Measurements from ENCODE around the gene PIK3R2.

PIK3R2 gene

DNA sequence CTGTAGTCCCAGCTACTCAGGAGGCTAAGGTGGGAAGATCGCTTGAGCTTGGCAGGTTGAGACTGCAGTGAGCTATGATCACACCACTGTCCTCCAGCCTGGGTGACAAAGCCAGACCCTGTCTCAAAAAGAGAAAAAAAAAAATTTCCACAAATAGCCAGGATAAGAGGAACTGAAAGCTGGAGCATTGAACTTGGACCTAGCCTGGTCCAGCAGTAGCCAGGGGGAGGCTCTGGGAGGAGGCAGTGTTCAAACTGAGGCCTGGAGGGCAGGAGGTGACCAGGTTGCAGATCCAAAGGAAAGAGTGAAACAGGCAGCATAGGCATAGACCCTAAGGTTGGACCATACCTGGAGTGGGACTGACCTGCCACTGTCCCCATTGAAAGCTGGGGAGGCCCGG is 26.9 kb upstream of the PIK3R2 start:
- DNase-seq = no peak

GRCh38 chr19:18128044-18128443 is 24.9 kb upstream of the PIK3R2 start:
- no peak for DNase-seq

DNA sequence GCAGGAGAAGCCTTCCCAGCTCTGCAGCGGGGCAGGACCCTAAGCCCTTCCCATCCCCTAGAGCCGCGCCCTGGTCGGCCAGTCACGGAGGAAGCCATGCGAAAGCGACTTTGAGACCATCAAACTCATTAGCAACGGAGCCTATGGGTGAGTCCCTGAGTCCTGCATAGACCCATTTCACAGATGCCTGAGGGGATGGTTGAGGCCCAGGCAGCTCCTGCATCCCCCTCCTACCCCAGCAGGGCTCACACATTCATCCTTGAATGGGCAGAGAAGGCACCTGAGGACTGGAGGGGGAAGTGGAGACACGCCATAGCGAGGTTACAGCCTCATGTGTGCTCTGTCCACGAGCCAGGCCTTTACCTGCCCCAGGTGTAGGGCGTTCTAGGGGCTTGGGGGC is 24.2 kb upstream of the PIK3R2 start:
- DNase-seq = no peak

GRCh38 chr19:18130523-18131242 is 22.3 kb upstream of the PIK3R2 start:
- DNase-seq = no peak

GRCh38 chr19:18131841-18132596 is 20.9 kb upstream of the PIK3R2 start:
- no peak for DNase-seq

DNA sequence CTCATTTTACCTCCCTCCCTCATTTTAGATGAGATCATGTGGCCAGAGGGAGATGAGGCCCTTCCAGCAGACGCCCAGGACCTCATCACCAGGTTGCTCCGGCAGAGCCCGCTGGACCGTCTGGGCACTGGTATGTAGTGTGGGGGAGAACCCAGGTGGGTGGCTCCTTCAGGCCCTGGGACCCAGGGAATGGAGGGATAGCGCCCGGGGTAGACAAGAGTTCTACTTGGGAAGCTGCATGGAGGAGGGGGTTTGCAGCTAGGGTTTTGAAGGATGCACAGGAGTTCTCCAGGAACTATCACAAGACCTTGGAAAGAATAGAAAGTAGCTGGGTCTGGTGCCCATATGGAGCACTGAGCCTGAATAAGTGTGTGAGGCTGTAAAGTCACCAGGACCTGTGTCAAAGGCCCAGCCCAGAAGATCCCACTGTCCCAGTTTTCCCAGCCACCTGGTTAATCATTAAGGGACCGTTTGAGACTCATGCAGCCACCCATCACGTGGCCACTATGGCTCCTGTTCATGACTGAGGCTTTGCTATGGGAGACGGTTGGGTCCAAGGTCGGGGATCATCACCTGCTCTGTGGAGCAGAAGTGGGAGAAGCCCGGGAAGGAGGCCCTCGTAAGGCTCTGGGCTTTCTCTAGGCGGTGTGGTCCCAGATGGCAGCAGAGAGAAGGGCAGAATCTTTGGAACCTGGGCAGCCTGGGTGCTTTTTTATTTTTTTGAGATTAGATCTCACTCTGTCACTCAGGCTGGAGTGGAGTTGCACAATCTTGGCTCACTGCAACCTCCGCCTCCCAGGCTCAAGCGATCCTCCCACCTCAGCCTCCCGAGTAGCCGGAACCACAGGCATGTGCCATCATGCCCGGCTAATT is 17.0 kb upstream of the PIK3R2 start:
- no peak for DNase-seq

DNA sequence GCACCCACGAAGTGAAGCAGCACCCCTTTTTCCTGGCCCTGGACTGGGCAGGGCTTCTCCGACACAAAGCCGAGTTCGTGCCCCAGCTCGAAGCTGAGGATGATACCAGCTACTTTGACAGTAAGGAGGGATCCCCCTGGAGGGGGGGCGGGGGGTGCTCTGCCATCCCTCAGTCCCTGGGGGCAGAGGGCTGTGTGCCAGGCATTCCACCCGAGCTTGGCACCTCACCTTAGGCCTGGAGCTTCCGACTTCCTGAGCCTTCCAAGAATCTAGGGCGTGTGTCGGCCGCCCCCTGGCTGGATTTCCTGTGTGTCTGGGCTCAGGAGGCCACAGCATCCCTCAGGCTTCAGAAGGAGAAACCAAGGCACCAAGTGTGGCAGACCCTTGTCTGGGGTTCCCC is 15.7 kb upstream of the PIK3R2 start:
- DNase-seq = no peak

DNA sequence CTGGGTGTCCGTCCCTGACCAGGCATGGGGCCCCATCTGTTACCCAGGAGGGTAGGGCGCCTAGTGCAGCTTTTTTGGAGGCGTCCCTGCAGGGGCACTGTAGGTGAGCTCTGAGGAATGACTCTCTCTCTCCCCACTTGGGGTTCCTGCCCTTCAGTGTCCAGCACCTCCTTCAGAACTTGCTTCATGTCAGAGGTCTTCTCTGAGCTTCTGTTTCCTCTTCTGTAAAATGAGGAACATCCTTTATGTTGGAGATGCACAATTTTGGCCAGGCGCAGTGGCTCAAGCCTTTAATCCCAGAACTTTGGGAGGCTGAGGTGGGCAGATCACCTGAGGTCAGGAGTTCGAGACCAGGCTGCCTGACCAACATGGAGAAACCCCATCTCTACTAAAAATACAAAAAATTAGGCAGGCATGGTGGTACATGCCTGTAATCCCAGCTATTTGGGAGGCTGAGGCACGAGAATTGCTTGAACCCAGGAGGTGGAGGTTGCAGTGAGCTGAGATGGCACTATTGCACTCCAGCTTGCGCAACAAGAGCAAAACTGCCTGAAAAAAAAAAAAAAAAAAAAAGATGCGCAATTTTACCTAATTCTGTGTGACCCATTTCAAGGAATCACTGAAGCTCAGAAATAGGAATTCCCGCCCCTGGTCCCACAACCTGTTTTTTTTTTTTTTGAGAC is 15.2 kb upstream of the PIK3R2 start:
- DNase-seq = no peak

DNA sequence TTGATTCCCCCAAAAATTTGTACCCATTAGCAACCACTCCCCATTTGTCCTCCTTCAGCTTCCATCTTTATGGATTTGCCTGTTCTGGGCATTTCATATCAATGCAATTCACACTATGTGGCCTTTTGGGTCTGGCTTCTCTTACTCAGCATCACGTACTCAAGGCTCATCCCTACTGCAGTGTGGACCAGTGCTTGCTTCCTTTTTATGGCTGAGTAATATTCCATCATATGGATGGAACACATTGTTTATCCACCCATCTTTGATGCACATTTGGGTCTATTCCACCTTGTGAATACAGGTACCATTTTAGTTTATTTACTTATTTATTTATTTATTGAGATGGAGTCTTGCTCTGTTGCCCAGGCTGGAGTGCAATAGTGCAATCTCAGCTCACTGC is 12.5 kb upstream of the PIK3R2 start:
- no peak for DNase-seq

DNA sequence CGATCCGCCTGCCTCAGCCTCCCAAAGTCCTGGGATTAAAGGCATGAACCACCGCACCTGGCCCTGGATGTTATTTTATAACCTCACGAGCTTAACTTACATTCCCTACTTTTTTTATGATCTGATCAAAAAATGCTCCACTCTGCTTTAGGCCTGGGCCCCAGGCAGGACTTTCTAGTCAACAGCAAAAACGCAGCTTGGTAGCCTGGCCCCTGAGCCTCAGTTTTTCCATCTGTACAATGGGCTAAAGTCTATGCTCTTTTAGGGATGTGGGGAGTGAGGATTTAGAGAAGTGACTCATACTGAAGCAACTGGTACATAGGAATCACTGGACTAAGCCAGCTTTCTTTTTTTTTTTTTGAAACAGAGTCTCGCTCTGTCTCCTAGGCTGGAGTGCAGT is 11.9 kb upstream of the PIK3R2 start:
- DNase-seq = no peak

GRCh38 chr19:18143902-18144301 is 9.1 kb upstream of the PIK3R2 start:
- no peak for DNase-seq

DNA sequence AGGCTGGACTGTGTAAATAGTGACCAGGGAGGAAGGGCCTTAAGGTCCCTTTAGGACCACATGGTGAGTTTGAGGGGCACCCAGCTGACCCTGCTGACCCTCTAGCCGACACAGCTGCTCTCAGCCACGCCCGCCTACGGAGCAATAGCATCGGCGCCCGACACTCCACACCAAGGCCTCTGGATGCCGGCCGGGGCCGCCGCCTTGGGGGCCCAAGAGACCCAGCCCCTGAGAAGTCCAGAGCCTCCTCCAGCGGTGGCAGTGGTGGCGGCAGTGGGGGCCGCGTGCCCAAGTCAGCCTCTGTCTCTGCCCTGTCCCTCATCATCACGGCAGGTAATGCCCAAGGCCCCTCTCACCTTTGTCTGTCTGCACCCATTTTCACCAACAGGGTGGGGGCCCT is 8.6 kb upstream of the PIK3R2 start:
- no peak for DNase-seq

DNA sequence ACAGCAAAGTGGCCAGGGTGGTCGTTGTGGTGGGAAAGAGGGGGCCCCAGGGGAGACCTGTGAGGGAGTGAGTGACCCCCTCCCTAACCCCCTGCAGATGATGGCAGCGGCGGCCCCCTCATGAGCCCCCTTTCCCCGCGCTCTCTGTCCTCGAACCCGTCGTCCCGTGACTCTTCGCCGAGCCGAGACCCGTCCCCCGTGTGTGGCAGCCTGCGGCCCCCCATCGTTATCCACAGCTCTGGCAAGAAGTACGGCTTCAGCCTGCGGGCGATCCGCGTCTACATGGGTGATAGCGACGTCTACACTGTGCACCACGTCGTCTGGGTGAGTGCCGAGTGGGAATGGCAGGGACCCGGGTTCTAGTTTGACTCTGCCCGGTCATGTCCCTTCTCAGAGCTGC is 8.1 kb upstream of the PIK3R2 start:
- DNase-seq = no peak

- no peak for DNase-seq
Measured at GRCh38 chr19:18145391-18145999, 7.5 kb upstream of the PIK3R2 start.

DNA sequence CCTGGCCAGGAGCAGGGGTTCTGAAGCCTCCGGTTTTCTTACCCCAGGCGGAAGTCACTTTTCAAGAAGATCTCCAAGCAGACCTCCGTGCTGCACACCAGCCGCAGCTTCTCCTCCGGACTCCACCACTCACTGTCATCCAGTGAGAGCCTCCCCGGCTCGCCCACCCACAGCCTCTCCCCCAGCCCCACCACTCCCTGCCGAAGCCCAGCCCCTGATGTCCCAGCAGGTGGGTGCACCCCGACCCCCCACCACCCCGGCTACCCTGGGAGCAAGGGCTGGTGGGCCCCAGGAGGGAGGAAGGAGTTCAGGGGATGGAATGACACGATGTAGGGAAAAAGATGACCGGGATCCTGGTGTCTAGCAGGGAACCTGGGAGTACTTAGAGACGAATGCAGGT is 5.6 kb upstream of the PIK3R2 start:
- no peak for DNase-seq

- no peak for DNase-seq
Measured at GRCh38 chr19:18149596-18149975, 3.4 kb upstream of the PIK3R2 start.

DNA sequence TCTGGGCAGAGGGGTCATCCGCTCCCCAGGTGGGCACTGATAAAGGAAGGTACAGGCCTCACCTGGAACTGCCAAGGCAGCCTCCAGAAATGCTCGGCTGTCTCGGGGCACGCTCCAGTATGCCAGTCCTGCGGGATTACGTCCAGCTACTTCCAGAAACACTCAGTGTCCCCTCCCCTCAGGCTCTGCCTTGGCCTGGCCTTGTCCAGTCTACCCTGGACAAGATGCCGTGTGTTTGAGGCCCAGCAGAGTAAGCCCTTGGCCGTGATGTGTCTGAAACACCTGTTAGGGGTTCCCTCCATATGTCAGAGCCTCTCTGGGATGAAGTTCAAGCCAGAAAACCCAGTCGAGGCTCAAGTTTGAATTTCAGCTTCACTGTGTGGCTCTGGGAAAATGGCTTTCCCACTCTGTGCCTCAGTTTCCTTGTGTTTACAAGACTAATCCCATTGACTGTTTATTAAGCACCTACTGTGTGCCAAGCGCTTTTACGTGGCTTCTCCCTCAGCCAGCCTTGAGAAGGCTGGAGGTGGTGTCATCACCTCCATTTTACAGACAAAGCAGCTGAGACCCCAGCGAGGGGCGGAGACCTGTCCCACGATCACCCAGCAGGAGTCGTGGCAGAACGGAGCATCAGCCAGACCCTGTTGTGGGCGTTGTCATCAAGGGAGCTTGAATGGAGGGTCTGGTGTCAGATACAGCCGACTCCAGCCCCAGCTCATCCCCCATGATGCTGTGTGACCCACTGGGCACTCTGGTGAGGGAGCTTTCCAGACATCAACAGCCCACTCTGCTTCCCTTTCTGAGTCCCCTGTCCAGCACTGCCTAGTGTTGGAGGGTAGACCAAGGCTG is 2.0 kb upstream of the PIK3R2 start:
- DNase-seq = no peak

- DNase-seq = peak; percentile 79
Measured at GRCh38 chr19:18152442-18152816, 534 bp upstream of the PIK3R2 start.

- DNase-seq = no peak
Measured at GRCh38 chr19:18153556-18154134, 682 bp downstream of the PIK3R2 start.

DNA sequence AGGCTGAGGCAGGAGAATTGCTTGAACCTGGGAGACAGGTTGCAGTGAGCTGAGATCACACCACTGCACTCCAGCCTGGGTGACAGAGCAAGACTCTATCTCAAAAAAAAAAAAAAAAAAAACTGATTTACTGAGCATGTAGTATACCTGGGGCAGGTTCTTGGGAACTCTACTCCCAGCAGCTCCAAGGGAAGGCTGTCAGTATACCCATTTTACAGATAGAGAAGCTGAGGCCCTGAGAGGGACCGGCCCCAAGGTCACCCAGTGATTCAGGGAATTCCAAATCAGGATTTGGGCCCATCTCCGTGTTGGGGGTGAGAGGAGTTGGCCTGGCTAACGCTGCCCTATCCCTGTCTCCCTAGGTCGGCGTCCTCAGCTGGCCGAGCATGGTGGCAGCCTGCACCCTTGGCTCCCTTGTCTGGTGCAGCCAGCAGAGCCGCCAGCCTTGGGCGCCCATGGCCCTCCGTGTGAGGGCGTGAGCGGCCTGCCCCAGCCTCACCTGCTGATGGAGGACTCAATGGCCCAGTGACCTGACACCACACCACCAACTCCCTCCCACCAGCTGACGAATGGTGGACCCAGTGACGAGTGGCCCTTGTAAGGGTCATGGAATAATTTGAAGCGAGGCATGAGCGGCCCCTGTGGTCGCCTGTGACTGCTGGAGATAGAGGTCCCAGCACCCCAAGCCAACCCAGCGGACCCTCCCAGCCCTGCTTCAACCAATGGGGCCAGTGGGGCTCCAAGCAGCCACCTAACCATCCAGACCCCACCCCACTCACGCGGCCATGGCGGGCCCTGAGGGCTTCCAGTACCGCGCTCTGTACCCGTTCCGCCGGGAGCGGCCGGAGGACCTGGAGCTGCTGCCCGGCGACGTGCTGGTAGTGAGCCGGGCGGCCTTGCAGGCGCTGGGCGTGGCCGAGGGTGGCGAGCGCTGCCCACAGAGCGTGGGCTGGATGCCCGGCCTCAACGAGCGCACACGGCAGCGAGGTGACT is 2.4 kb downstream of the PIK3R2 start:
- DNase-seq = no peak
